ENCODE results near the gene ATP2B3. TPM values are rescaled to one million over a fixed set of nuclear protein-coding genes. Genes with fewer than 3 reads are reported as not detected.

The ATP2B3 gene
- polyA plus RNA-seq, 1 donor (not counting 4 experiments of a cell fraction or from before 2014, with no cell fraction given): not detected

GRCh38 chrX:153495903-153496589 is 21.4 kb upstream of the ATP2B3 start:
- Histone ChIP-seq H3K79me2 (ENCODE audit: control insufficient read depth, insufficient read depth, low read length) (no peaks in the 10 kb centered on the region), H3K27ac (ENCODE audit: control insufficient read depth, insufficient read depth, low read length) (no peak overlapping the region), H3K9ac (ENCODE audit: control insufficient read depth, extremely low read depth, insufficient read depth, low read length) (no peak overlapping the region), H3K4me2 (ENCODE audit: control insufficient read depth, extremely low read depth, insufficient read depth, low read depth, low read length) (no peak overlapping the region), H3K9me3 (ENCODE audit: control insufficient read depth, low read depth, low read length) (no peaks in the 10 kb centered on the region), H4K20me1 (ENCODE audit: control insufficient read depth, extremely low read depth, insufficient read depth, low read length) (no peaks in the 10 kb centered on the region), H3K36me3 (ENCODE audit: control insufficient read depth in 2 of 2, extremely low read depth in 1 of 2, insufficient read depth in 2 of 2, low read length in 2 of 2) (no peaks in the 10 kb centered on the region), H3K4me3 (ENCODE audit: control insufficient read depth in 2 of 3, extremely low read depth in 1 of 3, insufficient read depth in 2 of 3, low read depth in 1 of 3, low read length in 3 of 3) (no peak overlapping the region), H3K9me1 (ENCODE audit: control insufficient read depth, extremely low read depth, insufficient read depth, low read length) (no peaks in the 10 kb centered on the region), H2AFZ (ENCODE audit: control insufficient read depth, low read length) (no peak overlapping the region), H3K27me3 (ENCODE audit: control insufficient read depth, extremely low read depth, insufficient read depth, low read length) (peaks cover 39% of the 10 kb centered on the region), H3K4me1 (ENCODE audit: control insufficient read depth, extremely low read depth, insufficient read depth, low read length) (peaks cover 2% of the 10 kb centered on the region)
- FAIRE-seq (no peak), DNase-seq (ENCODE audit: low read depth, low spot score) (no peak)
- TF ChIP-seq EZH2 (IDR thresholded peaks at IDR 0.05; ENCODE audit: low read length) (no peak), CTCF (optimal IDR thresholded peaks at IDR 0.05 in 1 of 3, IDR thresholded peaks at IDR 0.05 in 1 of 3, conservative IDR thresholded peaks at IDR 0.05 in 1 of 3; ENCODE audit: extremely low read depth in 1 of 3, insufficient read depth in 2 of 3, low read length in 3 of 3) (no peak)
- dilution Hi-C loops (cut with MboI; ENCODE audit: extremely low pct_ligation_motif_present, low sequenced_read_pairs): no loop called here

GRCh38 chrX:153496590-153496959 is 20.9 kb upstream of the ATP2B3 start:
- Histone ChIP-seq H3K4me3 (ENCODE audit: control insufficient read depth in 2 of 3, extremely low read depth in 1 of 3, insufficient read depth in 2 of 3, low read depth in 1 of 3, low read length in 3 of 3) (no peak overlapping the region), H3K27ac (ENCODE audit: control insufficient read depth, insufficient read depth, low read length) (no peak overlapping the region), H2AFZ (ENCODE audit: control insufficient read depth, low read length) (no peak overlapping the region), H3K9me1 (ENCODE audit: control insufficient read depth, extremely low read depth, insufficient read depth, low read length) (no peaks in the 10 kb centered on the region), H3K79me2 (ENCODE audit: control insufficient read depth, insufficient read depth, low read length) (no peaks in the 10 kb centered on the region), H3K9ac (ENCODE audit: control insufficient read depth, extremely low read depth, insufficient read depth, low read length) (no peak overlapping the region), H3K36me3 (ENCODE audit: control insufficient read depth in 2 of 2, extremely low read depth in 1 of 2, insufficient read depth in 2 of 2, low read length in 2 of 2) (no peaks in the 10 kb centered on the region), H3K27me3 (ENCODE audit: control insufficient read depth, extremely low read depth, insufficient read depth, low read length) (peaks cover 39% of the 10 kb centered on the region), H3K4me1 (ENCODE audit: control insufficient read depth, extremely low read depth, insufficient read depth, low read length) (peaks cover 2% of the 10 kb centered on the region), H4K20me1 (ENCODE audit: control insufficient read depth, extremely low read depth, insufficient read depth, low read length) (no peaks in the 10 kb centered on the region), H3K4me2 (ENCODE audit: control insufficient read depth, extremely low read depth, insufficient read depth, low read depth, low read length) (no peak overlapping the region), H3K9me3 (ENCODE audit: control insufficient read depth, low read depth, low read length) (no peaks in the 10 kb centered on the region)
- no peak for DNase-seq (ENCODE audit: low read depth, low spot score)
- TF ChIP-seq EZH2 (IDR thresholded peaks at IDR 0.05; ENCODE audit: low read length) (no peak), CTCF (optimal IDR thresholded peaks at IDR 0.05 in 1 of 3, IDR thresholded peaks at IDR 0.05 in 1 of 3, conservative IDR thresholded peaks at IDR 0.05 in 1 of 3; ENCODE audit: extremely low read depth in 1 of 3, insufficient read depth in 2 of 3, low read length in 3 of 3) (no peak)
- dilution Hi-C loops (cut with MboI; ENCODE audit: extremely low pct_ligation_motif_present, low sequenced_read_pairs): no loop called here
- FAIRE-seq: no peak

Measured in keratinocyte (primary cell).